NCI-H187 (cell line): ENCODE measurements around the gene TLR4.

ENCODE experiments used
- DNase-seq, 2 experiments: peaks; one replicate each; lab custom pipeline; 2025; lab: John Stamatoyannopoulos, UW

The TLR4 gene

DNA sequence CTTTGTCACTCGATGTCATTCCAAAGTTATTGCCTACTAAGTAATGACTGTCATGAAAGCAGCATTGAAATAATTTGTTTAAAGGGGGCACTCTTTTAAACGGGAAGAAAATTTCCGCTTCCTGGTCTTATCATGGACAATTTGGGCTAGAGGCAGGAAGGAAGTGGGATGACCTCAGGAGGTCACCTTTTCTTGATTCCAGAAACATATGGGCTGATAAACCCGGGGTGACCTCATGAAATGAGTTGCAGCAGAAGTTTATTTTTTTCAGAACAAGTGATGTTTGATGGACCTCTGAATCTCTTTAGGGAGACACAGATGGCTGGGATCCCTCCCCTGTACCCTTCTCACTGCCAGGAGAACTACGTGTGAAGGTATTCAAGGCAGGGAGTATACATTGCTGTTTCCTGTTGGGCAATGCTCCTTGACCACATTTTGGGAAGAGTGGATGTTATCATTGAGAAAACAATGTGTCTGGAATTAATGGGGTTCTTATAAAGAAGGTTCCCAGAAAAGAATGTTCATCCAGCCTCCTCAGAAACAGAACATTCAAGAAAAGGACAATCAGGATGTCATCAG, 11.3 kb downstream of the TLR4 start:
- no peak for DNase-seq

- no peak for DNase-seq
Measured at GRCh38 chr9:117718085-117718484, 13.9 kb downstream of the TLR4 start.

GRCh38 chr9:117718701-117719100, 14.5 kb downstream of the TLR4 start:
- DNase-seq = no peak

GRCh38 chr9:117719161-117719920, 15.1 kb downstream of the TLR4 start:
- DNase-seq = no peak

GRCh38 chr9:117720066-117720465, 15.9 kb downstream of the TLR4 start:
- DNase-seq = no peak

DNA sequence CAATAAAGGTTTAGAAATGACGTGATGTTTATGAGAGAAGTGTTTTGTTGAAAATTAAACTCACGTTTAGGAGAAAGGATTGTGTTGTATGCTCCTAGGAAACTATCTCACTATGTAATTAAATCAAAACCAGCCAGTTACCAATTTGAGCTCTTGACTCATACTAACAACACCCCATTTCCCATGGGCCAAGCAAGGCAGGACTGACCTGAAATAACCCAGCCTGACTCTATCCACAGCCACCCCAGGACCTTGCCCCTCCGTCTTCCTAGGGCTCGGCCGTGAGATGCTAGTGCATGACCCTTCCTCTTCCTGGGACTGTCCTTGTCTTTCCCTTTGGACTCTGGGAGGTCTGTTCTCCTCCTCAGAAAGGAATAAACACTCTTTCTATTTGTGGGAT, 16.4 kb downstream of the TLR4 start:
- DNase-seq = no peak

DNA sequence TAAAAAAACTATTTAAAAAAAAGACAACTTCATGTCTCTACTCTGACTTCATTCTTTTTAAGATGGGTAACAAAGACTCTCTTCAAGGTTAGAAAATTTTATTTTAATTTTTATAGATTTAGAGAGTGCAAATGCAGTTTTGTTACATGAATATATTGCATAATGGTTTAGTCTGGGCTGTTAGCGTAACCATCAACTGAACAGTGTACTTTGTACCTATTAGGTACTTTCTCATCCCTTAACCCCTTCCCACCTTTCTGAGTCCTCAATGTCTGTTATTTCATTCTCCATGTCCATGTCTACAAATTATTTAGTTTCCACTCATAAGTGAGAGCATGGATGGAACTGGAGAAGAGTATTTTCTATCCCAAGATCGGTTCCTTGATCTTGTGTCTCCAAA, 16.8 kb downstream of the TLR4 start:
- no peak for DNase-seq

DNA sequence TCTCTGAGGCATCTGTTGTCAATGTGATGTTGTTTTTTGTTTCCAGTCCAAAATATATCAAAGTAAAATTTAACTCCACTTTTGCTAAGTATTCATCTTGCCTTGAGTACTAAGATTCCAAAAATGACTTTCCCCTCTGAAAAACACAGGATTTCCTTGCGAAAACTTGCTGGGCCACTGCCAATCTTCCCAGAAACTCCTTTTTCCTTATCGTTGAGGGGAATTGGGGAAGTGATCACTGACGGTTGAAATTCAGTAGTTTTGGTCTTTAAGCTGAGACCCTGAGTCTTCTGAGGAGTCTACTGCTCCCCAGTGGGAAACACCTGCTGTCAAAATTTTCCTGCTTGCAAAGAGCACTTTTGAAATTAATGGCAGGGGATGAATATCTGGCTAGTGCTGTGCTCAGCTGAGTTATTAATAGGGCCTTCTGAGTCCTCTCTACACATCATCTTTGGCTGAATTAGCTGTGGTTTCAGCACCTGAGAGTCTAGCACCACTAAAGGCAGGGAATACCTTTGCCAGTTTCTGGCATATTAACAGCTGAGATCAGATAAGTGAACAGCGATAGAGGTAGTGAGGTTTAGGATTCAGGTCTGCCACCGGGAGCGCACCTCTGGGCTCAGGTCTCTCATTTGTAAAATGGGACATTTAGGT, 18.0 kb downstream of the TLR4 start:
- DNase-seq = no peak

GRCh38 chr9:117723986-117724625, 19.9 kb downstream of the TLR4 start:
- no peak for DNase-seq

DNA sequence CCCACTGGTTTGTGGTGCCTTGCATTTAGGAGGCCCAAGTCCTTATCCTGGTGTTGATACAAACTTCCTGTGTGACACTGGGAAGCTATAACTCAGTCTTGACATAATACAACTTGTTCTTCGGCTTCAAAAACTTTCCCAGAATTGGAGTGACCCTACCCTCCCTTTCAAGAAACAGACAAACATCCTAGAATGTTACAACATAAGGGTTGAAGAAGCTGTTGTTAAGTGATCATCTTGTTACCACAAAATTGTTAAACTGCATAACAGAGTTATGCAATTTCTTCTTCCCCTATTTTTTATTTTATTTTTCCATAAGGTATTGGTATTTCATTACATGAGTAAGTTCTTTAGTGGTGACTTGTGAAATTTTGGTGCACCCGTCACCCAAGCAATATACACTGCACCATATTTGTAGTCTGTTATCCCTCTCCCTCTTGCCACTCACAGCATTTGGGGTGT, 21.3 kb downstream of the TLR4 start:
- no peak for DNase-seq

DNA sequence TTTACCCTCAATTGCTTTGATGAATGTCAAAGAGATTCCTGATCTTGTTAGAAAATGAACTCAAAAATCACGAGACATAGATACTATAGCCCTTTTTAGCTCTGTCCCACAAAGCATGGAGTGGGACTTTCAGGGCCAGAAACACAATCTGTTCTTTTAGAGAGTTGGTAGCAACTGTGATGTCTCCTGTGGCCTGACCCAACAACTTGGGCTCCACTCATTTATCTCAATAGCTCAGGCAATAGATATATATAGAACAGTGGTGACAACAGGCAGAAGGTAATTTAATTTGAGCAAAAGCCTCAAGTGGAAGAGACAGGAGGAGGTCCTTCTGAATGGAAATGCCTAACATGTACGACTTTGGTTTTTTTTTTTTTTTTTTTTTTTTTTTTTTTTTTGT, 25.2 kb downstream of the TLR4 start:
- DNase-seq = no peak

- no peak for DNase-seq
Measured at GRCh38 chr9:117732494-117732893, 28.3 kb downstream of the TLR4 start.

GRCh38 chr9:117733465-117733864, 29.3 kb downstream of the TLR4 start:
- DNase-seq = no peak

GRCh38 chr9:117734082-117734481, 29.9 kb downstream of the TLR4 start:
- no peak for DNase-seq

DNA sequence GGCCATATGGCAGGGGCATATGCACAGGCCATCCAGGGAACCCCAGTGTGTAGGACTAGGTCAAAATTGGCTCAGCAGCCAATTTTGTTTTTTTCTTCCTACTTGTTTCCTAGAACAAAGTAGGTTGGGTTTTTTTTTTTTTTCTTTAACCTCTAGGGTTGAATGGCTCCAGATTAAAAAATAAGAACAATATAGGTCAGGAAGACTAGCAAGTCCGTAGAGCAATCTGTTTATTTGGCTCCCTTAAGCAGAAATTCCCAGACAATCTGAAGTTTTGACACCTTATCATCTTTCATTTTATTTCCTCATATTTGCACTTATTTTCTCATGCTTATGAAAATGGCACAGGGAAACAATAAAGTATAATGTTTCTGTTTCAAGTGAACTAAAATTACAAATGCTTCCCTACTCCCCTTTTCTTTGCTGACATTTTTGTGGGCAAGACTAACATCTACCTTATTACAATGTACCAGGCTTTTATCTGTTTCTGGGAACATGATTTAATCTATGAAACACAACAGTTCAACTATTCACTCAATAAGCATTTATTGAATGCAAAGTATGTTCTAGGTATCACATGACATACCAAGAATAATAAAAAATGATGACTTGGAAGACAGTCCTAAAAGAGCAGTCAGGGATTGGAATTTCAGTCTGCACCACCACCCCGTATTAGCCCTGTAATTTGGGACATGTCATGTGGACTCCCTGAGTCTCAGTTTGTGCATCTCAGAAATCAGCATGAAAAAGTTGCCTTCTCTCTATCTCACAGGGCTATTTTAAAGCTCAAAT, 30.5 kb downstream of the TLR4 start:
- no peak for DNase-seq

DNA sequence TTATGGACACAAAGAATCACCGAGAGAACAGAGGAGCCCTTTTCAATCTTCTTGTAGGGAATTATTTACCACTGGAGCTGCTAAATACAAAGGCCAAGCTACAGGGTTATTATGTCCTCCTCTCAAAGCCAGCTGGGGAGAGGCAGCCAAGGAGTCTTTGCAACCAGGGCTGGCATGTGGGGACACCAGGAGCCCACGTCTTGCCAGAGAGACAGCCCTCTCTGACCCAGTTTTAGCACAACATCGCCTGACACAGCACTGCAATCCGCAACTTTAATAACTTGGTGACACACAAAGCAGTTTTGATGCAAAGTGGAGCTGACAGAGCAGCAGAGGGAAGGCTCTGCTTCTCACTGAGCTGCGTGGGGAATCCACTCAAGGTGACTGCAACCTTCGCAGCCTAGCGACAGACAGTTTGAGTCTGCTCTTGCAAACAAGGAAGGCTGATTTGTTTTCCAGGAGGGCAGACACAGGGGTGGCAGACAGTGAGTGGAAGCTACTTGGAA, 33.6 kb downstream of the TLR4 start:
- DNase-seq = no peak

GRCh38 chr9:117739206-117739605, 35.0 kb downstream of the TLR4 start:
- DNase-seq = no peak

DNA sequence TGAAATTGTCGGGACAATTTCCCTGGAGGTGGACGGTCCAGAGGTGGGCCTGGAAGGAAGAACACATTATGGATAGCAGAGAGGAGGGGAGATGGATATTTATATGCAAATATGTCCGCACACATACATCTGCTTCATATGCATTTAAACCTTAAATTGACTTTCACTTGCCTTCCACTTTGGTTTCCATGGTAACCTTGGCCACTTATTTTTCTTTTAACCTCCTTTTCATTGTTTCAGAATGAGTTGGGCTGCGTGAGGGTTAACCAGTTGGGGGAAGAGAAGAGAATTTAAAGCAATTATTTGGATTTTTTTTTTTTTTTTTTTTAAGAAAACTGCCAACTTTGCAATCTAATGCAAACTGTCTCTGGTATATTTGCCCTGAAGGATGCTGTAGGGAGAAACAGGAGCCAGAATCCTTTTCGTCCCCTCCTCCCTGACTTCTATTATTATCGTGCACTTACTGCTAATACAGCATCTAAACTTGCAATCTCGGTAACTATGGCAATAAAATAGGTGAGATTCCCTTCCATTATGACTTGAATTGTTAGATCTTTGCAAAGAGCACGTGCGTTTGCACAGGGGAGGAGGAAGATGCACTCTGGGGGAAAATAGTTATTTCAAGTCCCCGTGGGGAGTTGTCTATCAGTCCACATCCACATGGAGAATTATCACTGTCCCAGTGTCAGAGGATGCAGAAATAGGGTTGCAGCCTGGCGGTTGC, 35.6 kb downstream of the TLR4 start:
- DNase-seq = no peak

- DNase-seq = no peak
Measured at GRCh38 chr9:117742131-117742530, 37.9 kb downstream of the TLR4 start.

- DNase-seq = no peak
Measured at GRCh38 chr9:117744369-117744768, 40.2 kb downstream of the TLR4 start.

GRCh38 chr9:117744856-117745389, 40.7 kb downstream of the TLR4 start:
- no peak for DNase-seq
